ENCODE data around the gene AQP2.

AQP2 gene

GRCh38 chr12:49959685-49960473 is 9.3 kb downstream of the AQP2 start (continued):
- TF ChIP-seq ZBTB10 (tag by site-specific recombination; IDR thresholded peaks at IDR 0.05), result no peak
- TF ChIP-seq ZNF174 (tag by site-specific recombination; IDR thresholded peaks at IDR 0.05), result no peak
- TF ChIP-seq ZFP41 (tag by site-specific recombination; IDR thresholded peaks at IDR 0.05; ENCODE audit: borderline replicate concordance), result no peak
- no peak for TF ChIP-seq ZNF48 (tag by site-specific recombination; IDR thresholded peaks at IDR 0.05)
- no peak for TF ChIP-seq OSR2 (tag by site-specific recombination; IDR thresholded peaks at IDR 0.05)
- peak; percentile 52; the same call in 1 of the 2 replicates for TF ChIP-seq BCL11A (tag by site-specific recombination; IDR thresholded peaks at IDR 0.05; ENCODE audit: low read depth)
- no peak for TF ChIP-seq ZNF133 (tag by site-specific recombination; IDR thresholded peaks at IDR 0.05)
- TF ChIP-seq MYNN (tag by site-specific recombination; IDR thresholded peaks at IDR 0.05; ENCODE audit: borderline replicate concordance), result no peak
- TF ChIP-seq, protein P1, sequence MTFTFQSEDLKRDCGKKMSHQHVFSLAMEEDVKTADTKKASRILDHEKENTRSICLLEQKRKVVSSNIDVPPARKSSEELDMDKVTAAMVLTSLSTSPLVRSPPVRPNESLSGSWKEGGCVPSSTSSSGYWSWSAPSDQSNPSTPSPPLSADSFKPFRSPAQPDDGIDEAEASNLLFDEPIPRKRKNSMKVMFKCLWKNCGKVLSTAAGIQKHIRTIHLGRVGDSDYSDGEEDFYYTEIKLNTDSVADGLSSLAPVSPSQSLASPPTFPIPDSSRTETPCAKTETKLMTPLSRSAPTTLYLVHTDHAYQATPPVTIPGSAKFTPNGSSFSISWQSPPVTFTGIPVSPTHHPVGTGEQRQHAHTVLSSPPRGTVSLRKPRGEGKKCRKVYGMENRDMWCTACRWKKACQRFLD (tag by site-specific recombination; IDR thresholded peaks at IDR 0.05), result no peak
- no peak for TF ChIP-seq ZNF768 (tag by site-specific recombination; IDR thresholded peaks at IDR 0.05)
- TF ChIP-seq MEIS1 (CRISPR knock-in tag; IDR thresholded peaks at IDR 0.05; ENCODE audit: borderline replicate concordance), result no peak
- TF ChIP-seq, protein P2, sequence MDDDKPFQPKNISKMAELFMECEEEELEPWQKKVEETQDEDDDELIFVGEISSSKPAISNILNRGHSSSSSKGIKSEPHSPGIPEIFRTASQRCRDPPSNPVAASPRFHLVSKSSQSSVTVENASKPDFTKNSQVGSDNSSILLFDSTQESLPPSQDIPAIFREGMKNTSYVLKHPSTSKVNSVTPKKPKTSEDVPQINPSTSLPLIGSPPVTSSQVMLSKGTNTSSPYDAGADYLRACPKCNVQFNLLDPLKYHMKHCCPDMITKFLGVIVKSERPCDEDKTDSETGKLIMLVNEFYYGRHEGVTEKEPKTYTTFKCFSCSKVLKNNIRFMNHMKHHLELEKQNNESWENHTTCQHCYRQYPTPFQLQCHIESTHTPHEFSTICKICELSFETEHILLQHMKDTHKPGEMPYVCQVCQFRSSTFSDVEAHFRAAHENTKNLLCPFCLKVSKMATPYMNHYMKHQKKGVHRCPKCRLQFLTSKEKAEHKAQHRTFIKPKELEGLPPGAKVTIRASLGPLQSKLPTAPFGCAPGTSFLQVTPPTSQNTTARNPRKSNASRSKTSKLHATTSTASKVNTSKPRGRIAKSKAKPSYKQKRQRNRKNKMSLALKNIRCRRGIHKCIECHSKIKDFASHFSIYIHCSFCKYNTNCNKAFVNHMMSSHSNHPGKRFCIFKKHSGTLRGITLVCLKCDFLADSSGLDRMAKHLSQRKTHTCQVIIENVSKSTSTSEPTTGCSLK (tag by site-specific recombination; IDR thresholded peaks at IDR 0.05), result no peak
- no peak for TF ChIP-seq ZNF664 (tag by site-specific recombination; IDR thresholded peaks at IDR 0.05)
- 0 out of 2 replicates have a peak, but pooled peaks have one; percentile 38 for TF ChIP-seq ZBTB17 (tag by site-specific recombination; IDR thresholded peaks at IDR 0.05)
- TF ChIP-seq, protein P3, sequence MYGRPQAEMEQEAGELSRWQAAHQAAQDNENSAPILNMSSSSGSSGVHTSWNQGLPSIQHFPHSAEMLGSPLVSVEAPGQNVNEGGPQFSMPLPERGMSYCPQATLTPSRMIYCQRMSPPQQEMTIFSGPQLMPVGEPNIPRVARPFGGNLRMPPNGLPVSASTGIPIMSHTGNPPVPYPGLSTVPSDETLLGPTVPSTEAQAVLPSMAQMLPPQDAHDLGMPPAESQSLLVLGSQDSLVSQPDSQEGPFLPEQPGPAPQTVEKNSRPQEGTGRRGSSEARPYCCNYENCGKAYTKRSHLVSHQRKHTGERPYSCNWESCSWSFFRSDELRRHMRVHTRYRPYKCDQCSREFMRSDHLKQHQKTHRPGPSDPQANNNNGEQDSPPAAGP (tag by site-specific recombination; IDR thresholded peaks at IDR 0.05), result no peak
- no peak for TF ChIP-seq KLF8 (tag by site-specific recombination; IDR thresholded peaks at IDR 0.05)
- no peak for TF ChIP-seq ZNF132 (tag by site-specific recombination; IDR thresholded peaks at IDR 0.05; ENCODE audit: borderline replicate concordance)
- TF ChIP-seq, protein P4, sequence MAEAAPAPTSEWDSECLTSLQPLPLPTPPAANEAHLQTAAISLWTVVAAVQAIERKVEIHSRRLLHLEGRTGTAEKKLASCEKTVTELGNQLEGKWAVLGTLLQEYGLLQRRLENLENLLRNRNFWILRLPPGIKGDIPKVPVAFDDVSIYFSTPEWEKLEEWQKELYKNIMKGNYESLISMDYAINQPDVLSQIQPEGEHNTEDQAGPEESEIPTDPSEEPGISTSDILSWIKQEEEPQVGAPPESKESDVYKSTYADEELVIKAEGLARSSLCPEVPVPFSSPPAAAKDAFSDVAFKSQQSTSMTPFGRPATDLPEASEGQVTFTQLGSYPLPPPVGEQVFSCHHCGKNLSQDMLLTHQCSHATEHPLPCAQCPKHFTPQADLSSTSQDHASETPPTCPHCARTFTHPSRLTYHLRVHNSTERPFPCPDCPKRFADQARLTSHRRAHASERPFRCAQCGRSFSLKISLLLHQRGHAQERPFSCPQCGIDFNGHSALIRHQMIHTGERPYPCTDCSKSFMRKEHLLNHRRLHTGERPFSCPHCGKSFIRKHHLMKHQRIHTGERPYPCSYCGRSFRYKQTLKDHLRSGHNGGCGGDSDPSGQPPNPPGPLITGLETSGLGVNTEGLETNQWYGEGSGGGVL (tag by site-specific recombination; IDR thresholded peaks at IDR 0.05), result peak; percentile 59
- no peak for TF ChIP-seq ZNF585B (tag by site-specific recombination; IDR thresholded peaks at IDR 0.05)
- TF ChIP-seq ZNF16 (tag by site-specific recombination; IDR thresholded peaks at IDR 0.05; ENCODE audit: low read depth), result no peak
- no peak for TF ChIP-seq BCL11B (tag by site-specific recombination; IDR thresholded peaks at IDR 0.05; ENCODE audit: low read depth)
- TF ChIP-seq ZNF747 (tag by site-specific recombination; IDR thresholded peaks at IDR 0.05), result no peak
- TF ChIP-seq, protein P5, sequence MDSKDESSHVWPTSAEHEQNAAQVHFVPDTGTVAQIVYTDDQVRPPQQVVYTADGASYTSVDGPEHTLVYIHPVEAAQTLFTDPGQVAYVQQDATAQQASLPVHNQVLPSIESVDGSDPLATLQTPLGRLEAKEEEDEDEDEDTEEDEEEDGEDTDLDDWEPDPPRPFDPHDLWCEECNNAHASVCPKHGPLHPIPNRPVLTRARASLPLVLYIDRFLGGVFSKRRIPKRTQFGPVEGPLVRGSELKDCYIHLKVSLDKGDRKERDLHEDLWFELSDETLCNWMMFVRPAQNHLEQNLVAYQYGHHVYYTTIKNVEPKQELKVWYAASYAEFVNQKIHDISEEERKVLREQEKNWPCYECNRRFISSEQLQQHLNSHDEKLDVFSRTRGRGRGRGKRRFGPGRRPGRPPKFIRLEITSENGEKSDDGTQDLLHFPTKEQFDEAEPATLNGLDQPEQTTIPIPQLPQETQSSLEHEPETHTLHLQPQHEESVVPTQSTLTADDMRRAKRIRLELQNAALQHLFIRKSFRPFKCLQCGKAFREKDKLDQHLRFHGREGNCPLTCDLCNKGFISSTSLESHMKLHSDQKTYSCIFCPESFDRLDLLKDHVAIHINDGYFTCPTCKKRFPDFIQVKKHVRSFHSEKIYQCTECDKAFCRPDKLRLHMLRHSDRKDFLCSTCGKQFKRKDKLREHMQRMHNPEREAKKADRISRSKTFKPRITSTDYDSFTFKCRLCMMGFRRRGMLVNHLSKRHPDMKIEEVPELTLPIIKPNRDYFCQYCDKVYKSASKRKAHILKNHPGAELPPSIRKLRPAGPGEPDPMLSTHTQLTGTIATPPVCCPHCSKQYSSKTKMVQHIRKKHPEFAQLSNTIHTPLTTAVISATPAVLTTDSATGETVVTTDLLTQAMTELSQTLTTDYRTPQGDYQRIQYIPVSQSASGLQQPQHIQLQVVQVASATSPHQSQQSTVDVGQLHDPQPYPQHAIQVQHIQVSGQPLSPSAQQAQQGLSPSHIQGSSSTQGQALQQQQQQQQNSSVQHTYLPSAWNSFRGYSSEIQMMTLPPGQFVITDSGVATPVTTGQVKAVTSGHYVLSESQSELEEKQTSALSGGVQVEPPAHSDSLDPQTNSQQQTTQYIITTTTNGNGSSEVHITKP (tag by site-specific recombination; IDR thresholded peaks at IDR 0.05), result 0 out of 2 replicates have a peak, but pooled peaks have one; percentile 9
- TF ChIP-seq, protein P6, sequence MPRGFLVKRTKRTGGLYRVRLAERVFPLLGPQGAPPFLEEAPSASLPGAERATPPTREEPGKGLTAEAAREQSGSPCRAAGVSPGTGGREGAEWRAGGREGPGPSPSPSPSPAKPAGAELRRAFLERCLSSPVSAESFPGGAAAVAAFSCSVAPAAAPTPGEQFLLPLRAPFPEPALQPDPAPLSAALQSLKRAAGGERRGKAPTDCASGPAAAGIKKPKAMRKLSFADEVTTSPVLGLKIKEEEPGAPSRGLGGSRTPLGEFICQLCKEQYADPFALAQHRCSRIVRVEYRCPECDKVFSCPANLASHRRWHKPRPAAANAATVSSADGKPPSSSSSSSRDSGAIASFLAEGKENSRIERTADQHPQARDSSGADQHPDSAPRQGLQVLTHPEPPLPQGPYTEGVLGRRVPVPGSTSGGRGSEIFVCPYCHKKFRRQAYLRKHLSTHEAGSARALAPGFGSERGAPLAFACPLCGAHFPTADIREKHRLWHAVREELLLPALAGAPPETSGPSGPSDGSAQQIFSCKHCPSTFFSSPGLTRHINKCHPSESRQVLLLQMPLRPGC (tag by site-specific recombination; IDR thresholded peaks at IDR 0.05), result no peak
- no peak for TF ChIP-seq KLF7 (tag by site-specific recombination; IDR thresholded peaks at IDR 0.05; ENCODE audit: borderline replicate concordance)
